H9 (cell line): ENCODE data around the gene LRRC73. TPM values are rescaled to one million over a fixed set of nuclear protein-coding genes. Genes with fewer than 3 reads are reported as not detected.
A peak's percentile ranks its signal among the peaks of the same experiment; 100 is the strongest.

Experiments
- DNase-seq: peaks from one replicate; pipeline ENCODE4 v3.0.0-alpha.2; 2017
- H2AFZ ChIP-seq: one replicate; pipeline ENCODE4 v1.6.1; 2013; ENCODE audit warnings: mild to moderate bottlenecking, low read length, control low read depth, moderate library complexity
- H2AK5ac ChIP-seq: 2 replicates; pipeline ENCODE4 v1.6.1; 2013; ENCODE audit warnings: low read length, control low read depth, mixed read lengths; ENCODE audit not compliant: insufficient read length
- H2BK120ac ChIP-seq: one replicate; pipeline ENCODE4 v1.6.1; 2013; ENCODE audit warnings: low read depth, mild to moderate bottlenecking, low read length, control low read depth, inconsistent platforms; ENCODE audit not compliant: poor library complexity, severe bottlenecking
- H2BK12ac ChIP-seq: 2 replicates; pipeline ENCODE4 v1.6.1; 2013; ENCODE audit warnings: low read length, control low read depth, mixed read lengths, low read depth; ENCODE audit not compliant: insufficient read length
- H2BK15ac ChIP-seq: 2 replicates; pipeline ENCODE4 v1.6.1; 2013; ENCODE audit warnings: low read depth, low read length, control low read depth
- H2BK20ac ChIP-seq: one replicate; pipeline ENCODE4 v1.6.1; 2013; ENCODE audit warnings: low read depth, mild to moderate bottlenecking, low read length, control low read depth, inconsistent platforms; ENCODE audit not compliant: poor library complexity, severe bottlenecking
- H2BK5ac ChIP-seq: 2 replicates; pipeline ENCODE4 v1.6.1; 2013; ENCODE audit warnings: low read length, control low read depth, mixed read lengths; ENCODE audit not compliant: insufficient read length
- H3K14ac ChIP-seq: 2 replicates; pipeline ENCODE4 v1.6.1; 2013; ENCODE audit warnings: low read length, control low read depth; ENCODE audit not compliant: insufficient read depth
- H3K18ac ChIP-seq: 2 replicates; pipeline ENCODE4 v1.6.1; 2013; ENCODE audit warnings: low read depth, mild to moderate bottlenecking, mixed read lengths, low read length, control low read depth; ENCODE audit not compliant: insufficient read length
- H3K23ac ChIP-seq: 2 replicates; pipeline ENCODE4 v1.6.1; 2013; ENCODE audit warnings: low read length, control low read depth, mixed read lengths, low read depth; ENCODE audit not compliant: insufficient read length
- H3K23me2 ChIP-seq: 2 replicates; pipeline ENCODE4 v1.6.1; 2013; ENCODE audit warnings: low read depth, mild to moderate bottlenecking, mixed read lengths, low read length, control low read depth; ENCODE audit not compliant: insufficient read length, poor library complexity, severe bottlenecking
- H3K27ac ChIP-seq: 2 replicates; pipeline ENCODE4 v1.5.1; 2013; ENCODE audit warnings: low read length, control low read depth, mixed read lengths, low read depth; ENCODE audit not compliant: insufficient read length
- H3K27me3 ChIP-seq: 2 replicates; pipeline ENCODE4 v1.6.1; 2013; ENCODE audit warnings: low read length, control low read depth, inconsistent platforms; ENCODE audit not compliant: insufficient read depth
- H3K4ac ChIP-seq: 2 replicates; pipeline ENCODE4 v1.6.1; 2013; ENCODE audit warnings: low read depth, mild to moderate bottlenecking, control low read depth, inconsistent platforms, low read length, moderate library complexity
- H3K4me1 ChIP-seq: 2 replicates; pipeline ENCODE4 v1.6.1; 2013; ENCODE audit warnings: low read length, control low read depth, inconsistent platforms; ENCODE audit not compliant: insufficient read depth
- H3K4me2 ChIP-seq: 2 replicates; pipeline ENCODE4 v1.6.1; 2013; ENCODE audit warnings: low read length, control low read depth, mixed read lengths; ENCODE audit not compliant: insufficient read length, insufficient read depth
- H3K56ac ChIP-seq: 2 replicates; pipeline ENCODE4 v1.6.1; 2013; ENCODE audit warnings: low read depth, mild to moderate bottlenecking, mixed read lengths, low read length, control low read depth; ENCODE audit not compliant: insufficient read length
- H3K79me1 ChIP-seq: 2 replicates; pipeline ENCODE4 v1.6.1; 2013; ENCODE audit warnings: low read depth, mild to moderate bottlenecking, moderate library complexity, low read length, control low read depth, inconsistent platforms; ENCODE audit not compliant: insufficient read depth, poor library complexity, severe bottlenecking
- H3K79me2 ChIP-seq: 2 replicates; pipeline ENCODE4 v1.6.1; 2013; ENCODE audit warnings: low read length, control low read depth, inconsistent platforms; ENCODE audit not compliant: insufficient read depth
- H3K9ac ChIP-seq: 2 replicates; pipeline ENCODE4 v1.6.1; 2013; ENCODE audit warnings: low read length, control low read depth, mixed read lengths; ENCODE audit not compliant: insufficient read length; ENCODE audit errors: extremely low read depth
- H3K9me3 ChIP-seq: one replicate; pipeline ENCODE4 v1.6.1; 2013; ENCODE audit warnings: low read depth, low read length, inconsistent platforms; ENCODE audit not compliant: control insufficient read depth
- H3T11ph ChIP-seq: one replicate; pipeline ENCODE4 v1.6.1; 2013; ENCODE audit warnings: mild to moderate bottlenecking, low read length, control low read depth, inconsistent platforms
- H4K20me1 ChIP-seq: one replicate; pipeline ENCODE4 v1.6.1; 2013; ENCODE audit not compliant: control insufficient read depth, insufficient read length, insufficient read depth
- H4K5ac ChIP-seq: 2 replicates; pipeline ENCODE4 v1.6.1; 2013; ENCODE audit warnings: low read depth, mild to moderate bottlenecking, mixed read lengths, low read length, control low read depth; ENCODE audit not compliant: insufficient read length
- H4K8ac ChIP-seq: replicated peaks from 2 replicates; pipeline ENCODE4 v1.6.1; 2013; ENCODE audit warnings: low read length, control low read depth, mixed read lengths, low read depth; ENCODE audit not compliant: insufficient read length
- H4K91ac ChIP-seq: 2 replicates; pipeline ENCODE4 v1.6.1; 2013; ENCODE audit warnings: low read depth, mild to moderate bottlenecking, moderate library complexity, mixed read lengths, low read length, control low read depth; ENCODE audit not compliant: insufficient read length
- H3K27ac Mint-ChIP-seq, 3 experiments: 2 replicates in 2 of 3; 3 replicates in 1 of 3; pipeline ENCODE4 v1.8.0; 2020 to 2021; ENCODE audit warnings: mixed read lengths in 3 of 3, mild to moderate bottlenecking in 1 of 3, moderate library complexity in 1 of 3
- H3K27me3 Mint-ChIP-seq: 2 replicates; pipeline ENCODE4 v1.8.0; 2021; ENCODE audit warnings: low read depth, mild to moderate bottlenecking, moderate library complexity, mixed read lengths
- H3K36me3 Mint-ChIP-seq, 3 experiments: 2 replicates in 2 of 3; 3 replicates in 1 of 3; pipeline ENCODE4 v1.8.0; 2020 to 2021; ENCODE audit warnings: low read depth in 3 of 3, mixed read lengths in 3 of 3; ENCODE audit not compliant: insufficient read depth in 1 of 3
- H3K4me1 Mint-ChIP-seq, 2 experiments: 2 replicates each; pipeline ENCODE4 v1.8.0; 2020; ENCODE audit warnings: mixed read lengths in 2 of 2
- H3K4me3 Mint-ChIP-seq, 2 experiments: 2 replicates in 1 of 2; 3 replicates in 1 of 2; pipeline ENCODE4 v1.8.0; 2020 to 2021; ENCODE audit warnings: mild to moderate bottlenecking in 2 of 2, mixed read lengths in 2 of 2, moderate library complexity in 1 of 2
- H3K9me3 Mint-ChIP-seq, 2 experiments: 2 replicates in 1 of 2; 3 replicates in 1 of 2; pipeline ENCODE4 v1.8.0; 2020; ENCODE audit warnings: mild to moderate bottlenecking in 2 of 2, mixed read lengths in 2 of 2, moderate library complexity in 1 of 2
- WGBS: extraction: QIAGEN DNeasy Blood & Tissue Kit; methylation state at CpG from one replicate; pipeline ENCODE4 v1.1.7; 2013; ENCODE audit warnings: missing lambda C conversion rate, low lambda C conversion rate, mixed read lengths; ENCODE audit not compliant: insufficient read length; ENCODE audit errors: extremely low coverage; 5-methylcytosine and 5-hydroxymethylcytosine counted together
- total RNA-seq: library from RNA; stranded (reverse); gene quantifications from 2 replicates; pipeline ENCODE4 v1.2.1, GENCODE V29; 2021
- TF ChIP-seq, protein P1 (sequence below): fragments of 200-600 bp; sonication (generic); conservative IDR thresholded peaks from 3 replicates; pipeline ENCODE4 v1.8.0; 2021; ENCODE audit warnings: antibody characterized with exemption, mild to moderate bottlenecking

The LRRC73 gene
- total RNA-seq, 1 experiment from 2014 or later: 0.55 TPM

DNA sequence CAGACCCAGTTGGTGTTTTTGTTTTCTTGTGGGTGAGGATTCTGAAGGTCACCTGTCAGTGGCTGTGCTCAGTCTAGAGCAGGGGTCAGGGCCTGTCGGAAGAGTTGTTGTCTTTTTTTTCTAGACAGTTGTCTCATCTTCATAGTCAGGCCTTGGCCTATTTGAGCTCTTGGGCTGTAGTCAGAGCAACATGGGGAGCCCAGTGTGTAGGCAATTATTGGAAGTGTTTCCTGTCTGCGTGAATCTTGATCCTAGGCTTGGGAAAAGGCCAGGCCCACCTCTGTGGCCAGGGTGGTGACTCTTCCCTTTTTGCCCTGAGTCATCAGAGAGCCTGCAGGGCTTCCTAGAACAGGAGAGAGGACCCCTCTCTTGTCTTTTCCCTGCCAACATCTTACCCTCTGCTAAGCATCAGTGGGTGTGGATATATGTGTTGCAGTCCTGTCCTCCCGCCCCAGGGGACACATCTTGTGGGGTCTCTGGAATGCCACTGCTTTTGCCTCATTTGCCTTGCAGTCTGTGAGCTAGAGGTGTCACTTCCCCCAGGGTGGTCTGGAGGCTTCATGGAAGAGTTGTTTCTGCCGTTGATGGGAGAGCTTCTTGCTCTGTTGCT lies 21.4 kb downstream of the LRRC73 start:
- Histone ChIP-seq H3K27me3 (no peaks in the 10 kb centered on the region), H3K18ac (no peak overlapping the region), H3K4me2 (no peak overlapping the region), H2BK120ac (no peak overlapping the region), H3K14ac (no peak overlapping the region), H3K79me2 (peaks cover 6% of the 10 kb centered on the region; the same call in 1 of the 2 replicates), H3K23me2 (no peaks in the 10 kb centered on the region), H4K91ac (no peak overlapping the region), H3T11ph (no peak overlapping the region), H3K56ac (no peak overlapping the region), H3K4ac (no peak overlapping the region), H2BK20ac (no peak overlapping the region), H2BK5ac (no peak overlapping the region), H3K23ac (no peak overlapping the region), H2BK15ac (no peak overlapping the region), H3K9me3 (no peaks in the 10 kb centered on the region), H4K20me1 (no peaks in the 10 kb centered on the region), H4K8ac (no peak overlapping the region), H3K9ac (no peak overlapping the region), H3K79me1 (peaks cover 16% of the 10 kb centered on the region), H2AFZ (no peak overlapping the region), H2AK5ac (no peak overlapping the region), H4K5ac (no peak overlapping the region), H3K27ac (no peak overlapping the region), H2BK12ac (no peak overlapping the region), H3K4me1 (peaks cover 3% of the 10 kb centered on the region; the same call in 1 of the 2 replicates)
- Mint-ChIP-seq H3K27me3 (no peaks in the 10 kb centered on the region), H3K4me3 (no peak overlapping the region), H3K9me3 (no peaks in the 10 kb centered on the region), H3K36me3 (peaks cover 0 to 4% (median 0%) of the 10 kb centered on the region in 3 experiments; a peak in 3 of 7 replicates), H3K4me1 (peaks cover 18 to 23% of the 10 kb centered on the region in 2 experiments), H3K27ac (peak overlapping the region in 2 of 3 experiments; percentile 20 to 73; a peak in 4 of 7 replicates)
- WGBS: no CpG with 5 or more reads among the region's 4 CpGs
- DNase-seq: no peak
- TF ChIP-seq, protein P1, sequence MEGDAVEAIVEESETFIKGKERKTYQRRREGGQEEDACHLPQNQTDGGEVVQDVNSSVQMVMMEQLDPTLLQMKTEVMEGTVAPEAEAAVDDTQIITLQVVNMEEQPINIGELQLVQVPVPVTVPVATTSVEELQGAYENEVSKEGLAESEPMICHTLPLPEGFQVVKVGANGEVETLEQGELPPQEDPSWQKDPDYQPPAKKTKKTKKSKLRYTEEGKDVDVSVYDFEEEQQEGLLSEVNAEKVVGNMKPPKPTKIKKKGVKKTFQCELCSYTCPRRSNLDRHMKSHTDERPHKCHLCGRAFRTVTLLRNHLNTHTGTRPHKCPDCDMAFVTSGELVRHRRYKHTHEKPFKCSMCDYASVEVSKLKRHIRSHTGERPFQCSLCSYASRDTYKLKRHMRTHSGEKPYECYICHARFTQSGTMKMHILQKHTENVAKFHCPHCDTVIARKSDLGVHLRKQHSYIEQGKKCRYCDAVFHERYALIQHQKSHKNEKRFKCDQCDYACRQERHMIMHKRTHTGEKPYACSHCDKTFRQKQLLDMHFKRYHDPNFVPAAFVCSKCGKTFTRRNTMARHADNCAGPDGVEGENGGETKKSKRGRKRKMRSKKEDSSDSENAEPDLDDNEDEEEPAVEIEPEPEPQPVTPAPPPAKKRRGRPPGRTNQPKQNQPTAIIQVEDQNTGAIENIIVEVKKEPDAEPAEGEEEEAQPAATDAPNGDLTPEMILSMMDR: no peak
